HG03139 (cell line): ENCODE results near the gene URM1.

Experiments used
- ATAC-seq: cut with Tn5 transposase; IDR thresholded peaks from one replicate; pipeline ENCODE4 v1.9.1; 2021; ENCODE audit not compliant: unreplicated experiment

Gene URM1

DNA sequence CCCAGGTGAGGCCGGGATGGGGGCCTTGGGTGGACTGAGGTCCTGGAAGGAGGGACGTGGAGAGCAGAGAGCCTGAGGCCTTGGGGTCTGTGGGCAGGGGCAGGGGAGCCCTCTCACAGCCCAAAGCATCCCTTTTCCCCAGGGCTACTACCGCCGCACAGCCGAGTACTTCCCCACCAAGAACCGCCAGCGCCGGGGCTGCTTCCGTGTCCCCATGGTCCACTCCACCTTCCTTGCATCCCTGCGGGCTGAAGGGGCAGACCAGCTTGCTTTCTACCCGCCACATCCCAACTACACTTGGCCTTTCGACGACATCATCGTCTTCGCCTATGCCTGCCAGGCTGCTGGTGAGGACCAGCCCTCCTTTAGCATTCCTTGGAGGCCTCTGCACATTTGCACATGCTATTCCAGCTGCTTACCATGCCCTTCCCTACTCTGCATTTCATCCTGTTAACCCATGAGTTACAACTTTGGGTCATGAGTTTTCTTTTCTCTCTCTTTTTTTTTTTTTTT lies 53.1 kb downstream of the URM1 start:
- no peak for ATAC-seq

DNA sequence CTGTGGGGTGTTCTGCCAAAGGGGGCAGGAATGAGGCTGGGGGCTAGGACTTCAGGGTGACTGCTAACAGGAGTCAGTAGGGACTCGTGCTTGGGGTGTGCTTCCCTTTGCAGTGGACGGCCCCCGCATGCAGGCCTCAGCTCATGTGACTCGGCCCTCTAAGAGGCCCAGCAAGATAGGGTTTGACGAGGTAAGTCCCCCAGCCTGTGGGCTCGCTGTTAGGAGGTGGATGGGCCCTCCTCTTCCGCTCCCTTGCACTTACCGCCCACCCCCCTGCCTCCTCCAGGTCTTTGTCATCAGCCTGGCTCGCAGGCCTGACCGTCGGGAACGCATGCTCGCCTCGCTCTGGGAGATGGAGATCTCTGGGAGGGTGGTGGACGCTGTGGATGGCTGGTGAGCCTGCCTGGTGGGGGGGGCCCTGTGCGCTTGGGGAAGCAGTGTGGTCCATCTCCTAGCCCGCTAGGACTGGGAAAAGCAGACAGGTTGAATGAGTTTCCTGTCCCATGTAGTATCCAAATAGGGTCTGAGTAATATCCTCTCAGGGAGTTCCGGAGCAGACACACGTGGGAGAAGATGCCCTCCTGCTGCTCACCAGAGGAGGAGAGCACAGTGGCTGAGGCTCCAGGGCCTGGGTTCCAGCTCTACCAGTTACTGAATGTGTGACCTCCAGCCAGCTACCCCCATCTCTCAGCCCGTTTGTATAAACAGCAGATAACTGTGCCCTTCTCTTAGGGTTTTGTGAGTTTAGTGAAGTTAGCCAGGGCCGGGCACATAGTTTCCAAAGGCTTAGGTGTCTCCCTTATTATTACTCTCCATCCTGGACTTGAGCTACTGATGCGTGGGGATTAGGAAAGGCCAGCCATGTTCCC lies 57.7 kb downstream of the URM1 start:
- ATAC-seq = no peak

DNA sequence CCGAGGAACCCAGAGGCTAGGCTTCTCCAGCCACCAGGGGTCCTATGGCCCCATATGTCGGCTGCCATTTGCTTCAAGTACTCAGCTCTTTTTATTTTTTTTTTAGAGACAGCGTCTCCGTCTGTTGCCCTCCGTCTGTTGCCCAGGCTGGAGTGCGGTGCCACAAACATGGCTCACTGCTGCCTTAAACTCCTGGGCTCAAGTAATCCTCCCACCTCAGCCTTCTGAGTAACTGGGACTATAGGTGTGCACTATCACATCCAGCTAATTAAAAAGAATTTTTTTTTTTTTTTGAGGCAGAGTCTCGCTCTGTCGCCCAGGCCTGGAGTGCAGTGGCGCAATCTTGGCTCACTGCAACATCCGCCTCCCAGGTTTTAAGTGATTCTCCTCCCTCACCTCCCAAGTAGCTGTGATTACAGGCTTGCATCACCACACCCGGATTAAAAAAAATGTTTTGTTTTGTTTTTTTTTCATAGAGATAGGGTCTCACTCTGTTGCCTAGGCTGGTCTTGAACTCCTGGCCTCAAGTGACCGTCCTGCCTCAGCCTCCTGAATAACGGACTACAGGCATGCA lies 58.4 kb downstream of the URM1 start:
- no peak for ATAC-seq

DNA sequence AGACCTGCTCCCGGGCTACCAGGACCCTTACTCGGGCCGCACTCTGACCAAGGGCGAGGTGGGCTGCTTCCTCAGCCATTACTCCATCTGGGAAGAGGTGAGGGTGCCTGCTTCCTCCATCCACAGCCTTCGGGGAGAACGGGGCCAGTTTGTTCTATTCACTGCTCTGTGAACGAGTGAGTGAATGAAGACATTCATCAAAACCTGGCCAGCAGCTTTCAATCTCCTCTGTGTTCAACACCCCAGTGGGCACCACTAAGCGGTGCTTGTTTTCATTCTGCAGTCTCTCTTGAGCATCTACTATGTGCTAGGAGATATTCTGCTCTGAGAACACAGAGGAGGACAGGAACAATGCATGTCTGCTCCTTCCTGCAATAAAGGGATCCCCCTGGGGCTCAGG lies 60.0 kb downstream of the URM1 start:
- ATAC-seq = no peak

GRCh38 chr9:128434340-128434739 lies 63.2 kb downstream of the URM1 start:
- no peak for ATAC-seq

- ATAC-seq = no peak
Observed at GRCh38 chr9:128435611-128436010, 64.4 kb downstream of the URM1 start.

DNA sequence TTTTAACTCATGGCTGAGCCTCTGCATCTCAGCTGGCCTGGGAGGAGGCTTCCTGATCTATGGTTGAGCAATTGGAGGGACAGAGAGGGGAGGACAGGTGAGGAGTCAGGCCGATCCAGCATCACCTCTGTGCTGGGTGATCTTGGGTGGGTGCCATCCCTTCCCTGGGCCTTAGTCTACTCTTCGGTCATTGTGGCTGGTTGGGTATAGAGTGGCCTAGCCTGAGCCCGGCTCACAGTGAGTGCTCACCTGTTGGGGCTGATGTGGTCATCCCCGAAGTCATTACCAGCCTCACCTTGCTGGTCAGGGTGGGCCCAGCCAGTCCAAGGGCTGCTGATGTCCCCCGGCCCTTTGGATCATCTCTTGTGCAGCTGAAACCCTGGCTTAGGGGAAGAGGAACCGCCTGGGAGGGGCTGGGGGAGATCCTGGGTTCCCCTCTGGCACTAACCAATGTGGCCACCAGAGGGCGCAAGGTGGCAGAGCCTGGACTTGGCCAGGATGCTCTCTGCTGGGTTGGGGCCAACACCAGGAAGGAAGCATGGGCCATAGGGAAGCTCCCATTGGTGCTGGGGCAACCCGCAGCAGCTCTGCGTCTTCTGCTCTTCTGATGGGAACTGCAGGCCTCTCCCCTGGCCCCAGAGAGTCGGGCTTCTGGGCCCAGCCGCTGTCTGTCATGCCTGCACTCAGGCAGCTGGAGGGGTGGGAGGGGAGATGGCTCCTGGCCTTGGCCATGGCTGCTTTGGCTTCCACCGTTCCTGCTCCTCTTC lies 67.4 kb downstream of the URM1 start:
- no peak for ATAC-seq

GRCh38 chr9:128439273-128439672 lies 68.1 kb downstream of the URM1 start:
- no peak for ATAC-seq
